GM12875 (cell line): Measurements from ENCODE around the gene TUT4.

Experiments used
- H3K4me3 ChIP-seq: one replicate; pipeline ENCODE4 v1.5.1; 2011; ENCODE audit warnings: low read depth, low read length, control low read depth
- TF ChIP-seq, protein P1 (sequence below): IDR thresholded peaks from 2 replicates; pipeline ENCODE4 v1.5.1; 2011; ENCODE audit warnings: low read depth, mild to moderate bottlenecking, control low read depth, inconsistent platforms, low read length, moderate library complexity, borderline replicate concordance; ENCODE audit not compliant: insufficient read depth

The TUT4 gene

DNA sequence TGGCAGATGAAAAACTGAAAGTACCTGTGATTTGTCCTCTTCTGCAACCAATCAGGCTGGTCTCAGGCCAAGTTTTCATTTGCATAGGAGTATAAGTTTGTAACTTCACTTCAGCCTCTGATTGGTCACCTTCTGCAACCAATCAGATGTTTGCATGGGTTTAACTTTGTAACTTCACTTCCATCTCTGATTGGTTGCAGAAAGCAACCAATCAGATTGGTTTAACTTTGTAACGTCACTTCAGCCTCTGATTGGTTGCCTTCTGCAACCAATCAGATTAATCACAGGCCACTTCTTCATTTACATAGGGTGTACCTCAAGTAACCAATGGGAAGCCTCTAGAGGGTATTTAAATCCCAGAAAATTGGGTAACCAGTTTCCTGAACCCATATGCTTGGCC lies 18.9 kb upstream of the TUT4 start:
- H3K4me3 ChIP-seq = no peak overlapping the region
- TF ChIP-seq, protein P1, sequence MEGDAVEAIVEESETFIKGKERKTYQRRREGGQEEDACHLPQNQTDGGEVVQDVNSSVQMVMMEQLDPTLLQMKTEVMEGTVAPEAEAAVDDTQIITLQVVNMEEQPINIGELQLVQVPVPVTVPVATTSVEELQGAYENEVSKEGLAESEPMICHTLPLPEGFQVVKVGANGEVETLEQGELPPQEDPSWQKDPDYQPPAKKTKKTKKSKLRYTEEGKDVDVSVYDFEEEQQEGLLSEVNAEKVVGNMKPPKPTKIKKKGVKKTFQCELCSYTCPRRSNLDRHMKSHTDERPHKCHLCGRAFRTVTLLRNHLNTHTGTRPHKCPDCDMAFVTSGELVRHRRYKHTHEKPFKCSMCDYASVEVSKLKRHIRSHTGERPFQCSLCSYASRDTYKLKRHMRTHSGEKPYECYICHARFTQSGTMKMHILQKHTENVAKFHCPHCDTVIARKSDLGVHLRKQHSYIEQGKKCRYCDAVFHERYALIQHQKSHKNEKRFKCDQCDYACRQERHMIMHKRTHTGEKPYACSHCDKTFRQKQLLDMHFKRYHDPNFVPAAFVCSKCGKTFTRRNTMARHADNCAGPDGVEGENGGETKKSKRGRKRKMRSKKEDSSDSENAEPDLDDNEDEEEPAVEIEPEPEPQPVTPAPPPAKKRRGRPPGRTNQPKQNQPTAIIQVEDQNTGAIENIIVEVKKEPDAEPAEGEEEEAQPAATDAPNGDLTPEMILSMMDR = no peak

DNA sequence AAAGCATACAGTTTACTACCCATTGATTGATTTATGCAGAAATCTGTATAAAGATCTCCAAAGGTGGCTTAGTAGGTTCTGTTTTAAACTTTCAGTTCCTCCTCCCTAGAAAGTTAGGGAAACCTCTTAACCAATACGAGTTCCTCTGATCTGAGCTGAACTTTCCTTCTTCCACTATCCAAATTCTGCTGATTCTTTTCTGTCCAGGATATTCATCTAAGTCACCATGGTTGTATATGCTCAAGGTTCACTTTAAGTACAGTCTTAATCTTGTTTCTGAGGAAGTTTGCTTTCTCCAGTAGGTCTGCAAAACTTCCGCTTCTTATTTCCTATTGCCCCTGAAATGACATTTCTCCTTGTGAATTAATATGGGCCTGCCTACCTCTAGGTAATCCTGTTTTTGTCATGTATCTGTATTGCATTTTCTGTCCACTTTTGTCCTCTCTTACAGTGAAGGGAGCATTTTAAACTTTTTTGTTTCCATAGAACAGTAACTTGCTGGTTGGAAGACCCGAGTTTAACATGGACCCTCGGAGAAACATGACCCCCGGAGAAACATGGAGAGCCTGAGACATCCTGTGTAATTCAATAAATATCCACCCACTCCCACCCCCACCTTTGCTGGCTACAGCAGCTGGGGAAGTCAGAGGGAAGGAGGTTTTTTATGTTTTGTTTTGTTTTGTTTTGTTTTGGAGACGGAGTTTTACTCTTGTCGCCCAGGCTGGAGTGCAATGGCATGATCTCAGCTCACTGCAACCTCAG lies 16.7 kb upstream of the TUT4 start:
- no peak overlapping the region for H3K4me3 ChIP-seq
- TF ChIP-seq, protein P1 = no peak

DNA sequence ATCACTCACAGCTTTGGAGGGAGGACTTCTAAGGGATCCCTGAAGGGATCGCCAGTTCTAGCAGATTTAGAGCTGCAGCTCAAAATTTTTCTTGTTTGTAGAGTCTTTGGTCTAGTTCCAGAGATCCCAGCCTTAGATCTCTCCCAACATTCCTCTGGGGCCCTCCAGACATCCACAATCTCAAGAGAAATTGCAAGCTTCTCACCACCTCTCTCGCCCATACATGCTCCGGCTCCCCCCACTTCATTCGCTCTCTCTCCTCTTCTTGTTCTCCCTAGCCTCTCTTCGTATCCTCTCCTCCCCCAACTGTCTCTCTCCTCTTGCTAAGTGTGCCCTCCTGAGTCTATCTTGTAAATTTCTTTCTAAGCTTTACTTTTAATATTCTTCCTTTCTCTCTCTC lies 15.1 kb upstream of the TUT4 start:
- no peak overlapping the region for H3K4me3 ChIP-seq
- TF ChIP-seq, protein P1 = no peak

DNA sequence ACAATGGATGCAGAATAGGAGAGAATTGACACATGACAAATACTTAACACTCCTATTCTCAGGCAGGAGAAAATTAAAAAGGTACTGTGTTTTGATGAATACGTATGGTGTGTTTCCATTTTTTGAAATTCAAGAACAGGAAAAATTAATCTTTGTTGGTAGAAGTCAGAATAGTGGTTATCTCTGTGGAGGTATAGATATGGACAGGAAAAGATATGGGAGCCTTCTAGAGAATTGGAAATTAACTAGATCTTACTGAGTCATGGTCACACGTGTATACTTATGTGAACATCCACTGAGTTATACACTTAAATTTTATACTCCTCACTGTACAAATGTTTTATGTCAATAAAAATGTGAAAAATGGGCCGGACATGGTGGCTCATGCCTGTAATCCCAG lies 9.9 kb upstream of the TUT4 start:
- no peak overlapping the region for H3K4me3 ChIP-seq

DNA sequence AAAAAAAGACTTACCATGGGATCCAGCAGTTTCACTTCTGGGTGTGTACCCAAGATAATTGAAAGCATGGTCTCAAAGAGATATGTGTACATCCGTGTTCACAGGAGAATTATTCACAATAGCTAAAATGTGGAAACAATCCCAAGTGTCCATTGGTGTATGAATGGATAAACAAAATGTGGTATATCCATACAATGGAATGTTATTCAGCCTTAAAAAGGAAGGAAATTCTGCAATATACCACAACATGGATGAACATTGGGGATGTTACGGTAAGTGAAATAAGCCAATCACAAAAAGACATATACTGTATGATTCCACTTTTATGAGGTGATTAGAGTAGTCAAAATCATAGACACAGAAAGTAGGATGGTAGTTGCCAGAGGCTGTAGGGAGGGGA lies 7.0 kb upstream of the TUT4 start:
- H3K4me3 ChIP-seq = no peak overlapping the region
- TF ChIP-seq, protein P1 = no peak

More for the DNA sequence above, 9.9 kb upstream of the TUT4 start:
- TF ChIP-seq, protein P1 = no peak

DNA sequence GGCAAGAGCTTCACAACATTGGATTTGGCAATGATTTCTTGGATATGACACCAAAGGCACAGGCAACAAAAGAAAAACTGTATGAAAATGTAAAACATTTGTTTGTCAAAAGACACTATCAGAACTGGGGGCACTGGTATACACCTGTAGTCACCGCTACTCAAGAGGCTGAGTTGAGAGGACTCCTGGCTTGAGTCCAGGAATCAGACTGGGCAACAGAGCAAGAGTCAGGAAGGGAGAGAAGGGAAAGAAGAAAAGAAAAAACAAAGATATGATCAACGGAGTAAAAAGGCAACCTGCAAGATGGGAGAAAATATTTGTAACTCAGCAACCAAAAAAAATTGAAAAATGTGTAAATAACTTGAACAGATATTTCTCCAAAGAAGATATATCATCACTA lies 6.0 kb upstream of the TUT4 start:
- TF ChIP-seq, protein P1 = no peak
- no peak overlapping the region for H3K4me3 ChIP-seq

DNA sequence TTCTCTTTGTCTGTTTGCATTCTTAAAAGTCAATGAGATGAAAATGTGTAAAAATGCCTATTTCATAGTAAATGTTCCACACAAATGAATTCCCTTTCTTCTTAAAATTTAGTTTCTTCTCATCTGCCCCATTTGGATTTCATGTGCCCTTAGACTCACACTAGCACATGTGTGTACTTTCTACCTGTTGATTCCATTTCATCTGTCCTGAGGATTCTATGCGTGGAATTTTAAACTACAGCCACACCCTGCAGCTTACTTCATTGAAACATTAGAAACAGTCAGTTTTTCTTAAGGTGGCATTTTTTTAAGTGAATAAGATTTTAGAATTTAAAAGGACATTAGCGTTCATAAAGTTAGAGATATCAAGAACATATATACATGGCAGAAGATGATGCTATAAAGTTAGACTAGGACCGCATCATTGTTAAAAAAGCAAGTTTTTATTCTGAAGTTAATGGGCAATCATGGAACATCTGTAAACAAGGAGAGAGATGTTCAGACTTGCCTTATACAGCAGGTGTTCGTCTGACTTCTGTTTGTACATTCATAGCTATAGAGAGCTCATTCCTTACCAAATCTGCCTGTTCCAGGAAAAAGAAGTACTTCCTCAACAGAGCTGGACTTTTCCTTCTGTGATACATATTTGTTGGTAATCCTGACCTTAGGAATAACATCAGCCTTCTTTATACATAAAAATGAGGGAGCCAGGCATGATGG lies 3.9 kb upstream of the TUT4 start:
- H3K4me3 ChIP-seq = no peak overlapping the region
- TF ChIP-seq, protein P1 = no peak
